A673 (cell line): ENCODE data around the gene KRT73. TPM values are rescaled to one million over a fixed set of nuclear protein-coding genes. Genes with fewer than 3 reads are reported as not detected.

ENCODE experiments used
- BruUV-seq: library from RNA; stranded (reverse); fragments of 400-500 nt; replicated peaks from 2 replicates; lab custom pipeline; 2021; lab: Mats Ljungman, UMichigan
- CTCF ChIA-PET: fragments of 300-600 bp; sonication (Branson Sonifier 250); formaldehyde crosslinking; loops from one replicate; lab custom pipeline; 2022; ENCODE audit warnings: antibody characterized with exemption; lab: Charles Lee
- POLR2A ChIA-PET: fragments of 300-600 bp; sonication (Branson Sonifier 250); formaldehyde crosslinking; loops from one replicate; lab custom pipeline; 2022; ENCODE audit warnings: antibody characterized with exemption; ENCODE audit not compliant: low non-redundant PET; lab: Charles Lee
- DNase-seq: peaks from one replicate; pipeline ENCODE4 v3.0.0-alpha.2; 2015; ENCODE audit warnings: low spot score
- H3K27ac ChIP-seq: fragments of 200-600 bp; sonication (generic); 2 replicates; pipeline ENCODE4 v1.5.1; 2016; ENCODE audit warnings: mixed run types, low read depth, mild to moderate bottlenecking, mixed read lengths, antibody characterized with exemption, low read length; ENCODE audit not compliant: poor library complexity, severe bottlenecking
- H3K27me3 ChIP-seq: fragments of 200-600 bp; sonication (generic); replicated peaks from 2 replicates; pipeline ENCODE4 v1.6.1; 2017; ENCODE audit warnings: mixed run types, low read depth, mild to moderate bottlenecking, mixed read lengths, antibody characterized with exemption, low read length; ENCODE audit not compliant: insufficient read depth, poor library complexity
- H3K36me3 ChIP-seq: fragments of 200-600 bp; sonication (generic); 2 replicates; pipeline ENCODE4 v1.6.1; 2016; ENCODE audit warnings: mixed run types, mild to moderate bottlenecking, mixed read lengths, antibody characterized with exemption, low read length; ENCODE audit not compliant: insufficient read depth, poor library complexity, severe bottlenecking
- H3K4me1 ChIP-seq: fragments of 200-600 bp; sonication (generic); 2 replicates; pipeline ENCODE4 v1.6.1; 2017; ENCODE audit warnings: mixed run types, mild to moderate bottlenecking, mixed read lengths, antibody characterized with exemption, low read length; ENCODE audit not compliant: insufficient read depth, poor library complexity, severe bottlenecking
- H3K4me3 ChIP-seq: fragments of 200-600 bp; sonication (generic); 2 replicates; pipeline ENCODE4 v1.5.1; 2016; ENCODE audit warnings: low read depth, mixed run types, mild to moderate bottlenecking, mixed read lengths, low read length; ENCODE audit not compliant: poor library complexity, severe bottlenecking
- H3K9me3 ChIP-seq: fragments of 200-600 bp; sonication (generic); 2 replicates; pipeline ENCODE4 v1.6.1; 2016; ENCODE audit warnings: mixed run types, low read depth, mild to moderate bottlenecking, mixed read lengths, antibody characterized with exemption, low read length; ENCODE audit not compliant: poor library complexity, severe bottlenecking
- EZH2 ChIP-seq: fragments of 200-600 bp; sonication (generic); IDR thresholded peaks from 2 replicates; pipeline ENCODE4 v1.6.1; 2017; ENCODE audit warnings: borderline replicate concordance, low read depth, mild to moderate bottlenecking, mixed read lengths, antibody characterized with exemption, low read length; ENCODE audit not compliant: poor library complexity, severe bottlenecking
- intact Hi-C: fragments of 100-400 bp; cut with micrococcal nuclease; formaldehyde crosslinking; loops from one replicate; pipeline ENCODE4 v1.10.0; 2022; ENCODE audit not compliant: unreplicated experiment
- total RNA-seq: library from RNA; stranded (reverse); gene quantifications from 2 replicates; pipeline ENCODE4 v1.2.3, GENCODE V29; 2021
- TF ChIP-seq, protein P1 (sequence below): fragments of 300-800, 200-600 bp; sonication (generic); conservative IDR thresholded peaks from 2 replicates; pipeline ENCODE4 v1.5.1; 2017; ENCODE audit warnings: low read depth, mild to moderate bottlenecking, antibody characterized with exemption, low read length, moderate library complexity, mixed read lengths

Gene KRT73
- total RNA-seq, 1 experiment from 2014 or later, result not detected

DNA sequence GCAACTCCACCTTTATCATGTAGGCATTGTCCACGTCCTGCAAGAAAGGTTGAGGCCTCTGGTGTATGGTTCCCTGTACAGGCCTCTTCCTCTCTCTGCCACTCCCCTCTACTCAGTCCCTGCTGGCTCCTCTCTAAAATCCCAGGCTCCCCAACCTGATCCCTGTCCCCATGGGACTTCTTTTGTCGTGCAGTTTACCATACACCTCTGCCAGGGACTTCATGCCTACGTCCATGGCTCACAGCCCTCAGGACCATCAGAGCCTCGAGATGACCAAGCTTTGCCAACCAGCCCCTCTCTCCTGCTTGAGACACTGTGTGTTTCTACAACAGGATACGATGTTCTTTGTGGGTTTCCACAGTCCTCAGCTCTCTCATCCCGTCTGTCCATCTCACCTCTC lies 30.7 kb upstream of the KRT73 start:
- no peak overlapping the region for H3K4me3 ChIP-seq
- H3K9me3 ChIP-seq, result no peaks in the 10 kb centered on the region
- no peak overlapping the region for H3K27ac ChIP-seq
- no peak for TF ChIP-seq EZH2
- TF ChIP-seq, protein P1, sequence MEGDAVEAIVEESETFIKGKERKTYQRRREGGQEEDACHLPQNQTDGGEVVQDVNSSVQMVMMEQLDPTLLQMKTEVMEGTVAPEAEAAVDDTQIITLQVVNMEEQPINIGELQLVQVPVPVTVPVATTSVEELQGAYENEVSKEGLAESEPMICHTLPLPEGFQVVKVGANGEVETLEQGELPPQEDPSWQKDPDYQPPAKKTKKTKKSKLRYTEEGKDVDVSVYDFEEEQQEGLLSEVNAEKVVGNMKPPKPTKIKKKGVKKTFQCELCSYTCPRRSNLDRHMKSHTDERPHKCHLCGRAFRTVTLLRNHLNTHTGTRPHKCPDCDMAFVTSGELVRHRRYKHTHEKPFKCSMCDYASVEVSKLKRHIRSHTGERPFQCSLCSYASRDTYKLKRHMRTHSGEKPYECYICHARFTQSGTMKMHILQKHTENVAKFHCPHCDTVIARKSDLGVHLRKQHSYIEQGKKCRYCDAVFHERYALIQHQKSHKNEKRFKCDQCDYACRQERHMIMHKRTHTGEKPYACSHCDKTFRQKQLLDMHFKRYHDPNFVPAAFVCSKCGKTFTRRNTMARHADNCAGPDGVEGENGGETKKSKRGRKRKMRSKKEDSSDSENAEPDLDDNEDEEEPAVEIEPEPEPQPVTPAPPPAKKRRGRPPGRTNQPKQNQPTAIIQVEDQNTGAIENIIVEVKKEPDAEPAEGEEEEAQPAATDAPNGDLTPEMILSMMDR, result no peak
- no peaks in the 10 kb centered on the region for H3K27me3 ChIP-seq
- ChIA-PET CTCF (interaction anchor here (0.5 kb wide), 1 partner anchor 491 kb away, joined by 3 read pairs; no protein-coding TSS in a partner anchor), POLR2A (no interaction called here)
- intact Hi-C loops, result no loop called here
- H3K4me1 ChIP-seq, result no peaks in the 10 kb centered on the region
- DNase-seq, result no peak
- BruUV-seq, result no TSS peak
- H3K36me3 ChIP-seq, result no peaks in the 10 kb centered on the region

DNA sequence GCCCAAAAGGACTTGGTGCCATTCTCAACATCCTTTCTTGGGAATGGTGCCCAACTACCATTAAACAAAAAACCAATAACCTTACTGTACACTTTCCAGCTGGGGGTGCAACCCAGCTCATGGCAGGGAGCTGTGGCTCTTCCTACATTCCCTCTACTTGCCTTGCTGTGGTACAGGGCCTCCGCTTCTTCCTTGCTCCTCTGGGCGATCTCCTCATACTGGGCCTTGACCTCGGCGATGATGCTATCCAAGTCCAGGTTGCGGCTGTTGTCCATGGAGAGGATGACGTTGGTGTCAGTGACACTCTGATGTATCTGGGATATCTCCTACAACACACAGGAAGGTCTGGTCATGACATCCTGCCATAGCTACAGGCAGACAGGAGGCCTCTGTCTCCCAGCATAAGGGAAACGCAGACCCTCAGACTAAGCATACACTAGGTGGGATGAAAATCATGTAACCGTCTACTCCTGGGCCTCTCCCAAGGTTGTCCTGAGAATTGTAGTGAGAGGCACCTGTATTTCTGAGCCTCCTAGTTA lies 29.7 kb upstream of the KRT73 start:
- no peak for TF ChIP-seq EZH2
- TF ChIP-seq, protein P1, result no peak
- Histone ChIP-seq H3K4me3 (no peak overlapping the region), H3K4me1 (no peaks in the 10 kb centered on the region), H3K27ac (no peak overlapping the region), H3K36me3 (no peaks in the 10 kb centered on the region), H3K27me3 (no peaks in the 10 kb centered on the region), H3K9me3 (no peaks in the 10 kb centered on the region)
- ChIA-PET CTCF (no interaction called here), POLR2A (no interaction called here)
- intact Hi-C loops, result no loop called here
- no peak for DNase-seq
- no TSS peak for BruUV-seq

DNA sequence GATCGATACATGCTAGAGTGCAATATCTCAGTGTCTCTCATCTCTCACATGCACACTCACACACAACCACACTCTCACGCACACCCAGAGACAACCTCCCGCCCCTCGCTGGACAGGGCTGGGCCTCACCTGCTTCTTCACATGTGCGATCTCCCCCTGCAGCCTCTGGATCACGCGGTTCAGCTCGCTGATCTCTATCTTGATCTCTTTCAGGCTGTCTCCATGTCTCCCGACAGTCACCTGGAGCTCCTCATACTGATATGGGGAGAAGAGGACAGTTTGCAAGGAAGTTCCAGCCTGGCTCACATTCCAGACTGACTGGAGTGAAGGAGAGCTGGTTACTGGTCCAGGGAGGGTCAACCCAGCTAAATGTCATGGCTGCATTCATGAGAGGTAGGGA lies 29.2 kb upstream of the KRT73 start:
- H3K27me3 ChIP-seq, result no peaks in the 10 kb centered on the region
- DNase-seq, result no peak
- no peak for TF ChIP-seq EZH2
- TF ChIP-seq, protein P1, result no peak
- no peak overlapping the region for H3K4me3 ChIP-seq
- H3K4me1 ChIP-seq, result no peaks in the 10 kb centered on the region
- no peaks in the 10 kb centered on the region for H3K36me3 ChIP-seq
- ChIA-PET CTCF (no interaction called here), POLR2A (no interaction called here)
- no TSS peak for BruUV-seq
- intact Hi-C loops, result no loop called here
- no peak overlapping the region for H3K27ac ChIP-seq
- no peaks in the 10 kb centered on the region for H3K9me3 ChIP-seq
